AG09319 (cell line): ENCODE measurements around the gene IQCN.

Source experiments
- DNase-seq: peaks from one replicate; pipeline ENCODE4 v3.0.0-alpha.2; 2010; ENCODE audit warnings: low read depth; ENCODE audit errors: extremely low read depth
- TF ChIP-seq, protein P1 (sequence below): IDR thresholded peaks from 2 replicates; pipeline ENCODE4 v1.5.1; 2011; ENCODE audit warnings: low read depth, mild to moderate bottlenecking, inconsistent platforms, low read length, moderate library complexity

The IQCN gene

DNA sequence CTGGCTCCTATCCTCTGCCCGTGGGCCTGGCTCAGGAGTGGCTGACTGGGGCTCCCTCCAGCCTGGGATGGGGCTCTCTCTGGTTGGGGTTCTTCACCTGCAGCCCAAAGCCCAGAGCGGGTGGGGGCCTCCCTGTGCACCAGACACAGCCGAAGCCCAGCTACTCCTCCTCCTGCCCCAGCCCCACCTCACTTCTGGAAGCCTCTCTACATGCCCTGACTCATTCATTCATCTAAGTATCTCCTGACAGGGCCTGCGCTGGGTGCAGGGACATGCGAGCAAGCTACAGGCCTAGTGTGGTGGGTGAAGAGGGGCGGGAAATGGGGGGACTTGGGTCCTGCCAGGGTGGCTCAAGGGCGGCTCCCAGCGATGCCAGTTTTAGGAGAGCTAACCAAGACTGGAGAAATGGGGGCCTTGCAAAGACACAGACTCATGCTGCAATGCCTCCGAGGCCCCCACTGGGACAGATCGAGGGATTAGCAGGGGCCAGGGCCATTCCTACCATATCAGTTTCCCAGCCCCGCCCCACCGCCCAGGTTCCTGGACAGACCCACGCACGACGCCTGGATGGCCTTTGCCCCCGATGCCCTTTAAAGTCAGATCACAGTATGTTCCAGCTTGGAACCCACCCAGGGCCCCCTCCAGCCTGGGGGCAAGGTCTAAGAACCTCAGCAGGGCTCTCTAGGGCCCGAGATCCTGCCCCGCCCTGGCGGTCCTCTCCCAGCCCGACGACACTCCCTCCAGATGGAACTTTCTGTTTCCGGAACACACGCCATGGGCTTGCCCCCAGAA, 36.1 kb upstream of the IQCN start:
- TF ChIP-seq, protein P1, sequence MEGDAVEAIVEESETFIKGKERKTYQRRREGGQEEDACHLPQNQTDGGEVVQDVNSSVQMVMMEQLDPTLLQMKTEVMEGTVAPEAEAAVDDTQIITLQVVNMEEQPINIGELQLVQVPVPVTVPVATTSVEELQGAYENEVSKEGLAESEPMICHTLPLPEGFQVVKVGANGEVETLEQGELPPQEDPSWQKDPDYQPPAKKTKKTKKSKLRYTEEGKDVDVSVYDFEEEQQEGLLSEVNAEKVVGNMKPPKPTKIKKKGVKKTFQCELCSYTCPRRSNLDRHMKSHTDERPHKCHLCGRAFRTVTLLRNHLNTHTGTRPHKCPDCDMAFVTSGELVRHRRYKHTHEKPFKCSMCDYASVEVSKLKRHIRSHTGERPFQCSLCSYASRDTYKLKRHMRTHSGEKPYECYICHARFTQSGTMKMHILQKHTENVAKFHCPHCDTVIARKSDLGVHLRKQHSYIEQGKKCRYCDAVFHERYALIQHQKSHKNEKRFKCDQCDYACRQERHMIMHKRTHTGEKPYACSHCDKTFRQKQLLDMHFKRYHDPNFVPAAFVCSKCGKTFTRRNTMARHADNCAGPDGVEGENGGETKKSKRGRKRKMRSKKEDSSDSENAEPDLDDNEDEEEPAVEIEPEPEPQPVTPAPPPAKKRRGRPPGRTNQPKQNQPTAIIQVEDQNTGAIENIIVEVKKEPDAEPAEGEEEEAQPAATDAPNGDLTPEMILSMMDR, result no peak
- DNase-seq, result no peak

DNA sequence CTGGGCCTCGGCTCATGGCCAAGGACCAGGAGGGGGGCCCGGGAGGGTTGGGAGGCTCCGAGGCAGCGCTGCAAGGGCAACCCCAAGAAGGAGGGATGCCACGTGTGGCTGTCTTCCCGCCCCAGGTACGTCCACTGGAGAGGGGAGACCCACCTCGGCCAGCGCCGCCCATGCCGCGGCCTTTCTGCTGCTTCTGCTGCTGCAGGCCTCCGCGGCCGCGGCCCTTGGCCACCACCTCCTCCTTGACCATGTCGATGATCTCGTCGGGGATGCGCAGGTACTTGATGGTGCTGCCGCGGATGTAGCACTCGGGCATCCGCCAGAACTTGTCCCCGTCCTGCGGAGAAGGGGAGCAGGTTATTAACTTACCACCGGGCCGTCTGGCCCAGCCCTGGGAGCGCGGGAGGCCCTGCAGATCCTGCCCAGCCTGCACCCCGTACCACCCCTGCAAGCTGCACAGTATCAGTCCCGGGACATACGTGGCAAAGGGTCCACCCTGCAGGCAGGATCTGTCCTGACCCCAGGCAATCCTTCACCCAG, 35.3 kb upstream of the IQCN start:
- TF ChIP-seq, protein P1, result no peak
- no peak for DNase-seq

- TF ChIP-seq, protein P1, result no peak
- no peak for DNase-seq
These were observed 34.7 kb upstream of the IQCN start for GRCh38 chr19:18308948-18309325.

- TF ChIP-seq, protein P1, result no peak
- no peak for DNase-seq
These were observed 34.0 kb upstream of the IQCN start for GRCh38 chr19:18308051-18308947.

GRCh38 chr19:18307271-18307681, 33.0 kb upstream of the IQCN start:
- TF ChIP-seq, protein P1, result no peak
- DNase-seq, result no peak

- DNase-seq, result no peak
- TF ChIP-seq, protein P1, result no peak
These were observed 32.6 kb upstream of the IQCN start for GRCh38 chr19:18306888-18307260.
